HFFc6 (cell line): Measurements from ENCODE around the gene SNRNP25. TPM values are rescaled to one million over a fixed set of nuclear protein-coding genes. Genes with fewer than 3 reads are reported as not detected.

Experiments used
- DNase-seq: peaks from one replicate; pipeline ENCODE4 v3.0.0-alpha.2; 2018
- H3K27ac Mint-ChIP-seq: 2 replicates; pipeline ENCODE4 v1.8.0; 2020; ENCODE audit warnings: mild to moderate bottlenecking, mixed read lengths
- H3K27me3 Mint-ChIP-seq: 2 replicates; pipeline ENCODE4 v1.8.0; 2021; ENCODE audit warnings: mild to moderate bottlenecking, moderate library complexity, mixed read lengths; ENCODE audit not compliant: insufficient read depth
- H3K36me3 Mint-ChIP-seq: 2 replicates; pipeline ENCODE4 v1.8.0; 2021; ENCODE audit warnings: low read depth, mixed read lengths
- H3K4me1 Mint-ChIP-seq: 2 replicates; pipeline ENCODE4 v1.8.0; 2020; ENCODE audit warnings: low read depth, mixed read lengths
- H3K4me3 Mint-ChIP-seq: 2 replicates; pipeline ENCODE4 v1.8.0; 2020; ENCODE audit warnings: mild to moderate bottlenecking, moderate library complexity, mixed read lengths
- H3K9me3 Mint-ChIP-seq: 2 replicates; pipeline ENCODE4 v1.8.0; 2020; ENCODE audit warnings: mild to moderate bottlenecking, mixed read lengths
- CTCF ChIP-seq: fragments of 200-600 bp; sonication (generic); IDR thresholded peaks from 2 replicates; pipeline ENCODE4 v1.5.0; 2021; ENCODE audit warnings: antibody characterized with exemption, mild to moderate bottlenecking
- total RNA-seq, 6 experiments: library from RNA; stranded (reverse); fragmentation: NEBNext Ultra II Directional; extraction: Animal tissue kit (Norgen Biotek cat#: 25700); gene quantifications; 2 replicates in 1 of 6; 3 replicates in 5 of 6; pipeline ENCODE4 v1.2.3, GENCODE V29; 2021

Gene SNRNP25
- total RNA-seq, 6 experiments from 2014 or later: 40.3 to 53.1 (median 44.0) TPM

GRCh38 chr16:75580-76501 lies 22.2 kb downstream of the SNRNP25 start:
- peaks cover 3% of the 10 kb centered on the region for H3K27me3 Mint-ChIP-seq
- DNase-seq: peak; percentile 49
- TF ChIP-seq CTCF: peak; percentile 62
- H3K9me3 Mint-ChIP-seq: no peaks in the 10 kb centered on the region
- peaks cover 51% of the 10 kb centered on the region for H3K4me1 Mint-ChIP-seq
- peak overlapping the region; percentile 95 for H3K27ac Mint-ChIP-seq
- H3K4me3 Mint-ChIP-seq: peak overlapping the region; percentile 79
- no peaks in the 10 kb centered on the region; the same call in 1 of the 2 replicates for H3K36me3 Mint-ChIP-seq

- H3K4me3 Mint-ChIP-seq: peak overlapping the region; percentile 79
- peak overlapping the region; percentile 95 for H3K27ac Mint-ChIP-seq
- peaks cover 3% of the 10 kb centered on the region for H3K27me3 Mint-ChIP-seq
- H3K9me3 Mint-ChIP-seq: no peaks in the 10 kb centered on the region
- H3K4me1 Mint-ChIP-seq: peaks cover 50% of the 10 kb centered on the region
- DNase-seq: peak; percentile 77
- no peak for TF ChIP-seq CTCF
- no peaks in the 10 kb centered on the region; the same call in 1 of the 2 replicates for H3K36me3 Mint-ChIP-seq
Measured at GRCh38 chr16:76535-77272, 23.1 kb downstream of the SNRNP25 start.

- H3K4me1 Mint-ChIP-seq: peaks cover 50% of the 10 kb centered on the region
- no peaks in the 10 kb centered on the region; the same call in 1 of the 2 replicates for H3K36me3 Mint-ChIP-seq
- no peak for TF ChIP-seq CTCF
- H3K9me3 Mint-ChIP-seq: no peaks in the 10 kb centered on the region
- peak overlapping the region; percentile 79 for H3K4me3 Mint-ChIP-seq
- peak; percentile 50 for DNase-seq
- H3K27me3 Mint-ChIP-seq: peaks cover 3% of the 10 kb centered on the region
- peak overlapping the region; percentile 95 for H3K27ac Mint-ChIP-seq
Measured at GRCh38 chr16:77273-77806, 23.7 kb downstream of the SNRNP25 start.

GRCh38 chr16:77807-78443 lies 24.3 kb downstream of the SNRNP25 start, which contains the start of gene MPG:
TSS of gene MPG (plus strand) at chr16:78225. CDS start at chr16:78310, 85 bp downstream.
- peak within 1 kb of the TSS; percentile 94 for H3K4me3 Mint-ChIP-seq
- peaks cover 47% of the 10 kb centered on the region for H3K4me1 Mint-ChIP-seq
- H3K27ac Mint-ChIP-seq: peak within 1 kb of the TSS; percentile 95
- H3K36me3 Mint-ChIP-seq: no peaks in the 10 kb centered on the region; the same call in 1 of the 2 replicates
- no peaks in the 10 kb centered on the region for H3K9me3 Mint-ChIP-seq
- DNase-seq: peak; percentile 70
- TF ChIP-seq CTCF: no peak
- peaks cover 8% of the 10 kb centered on the region for H3K27me3 Mint-ChIP-seq
